IMR-90 (cell line): ENCODE results near the gene EXOC8. TPM values are rescaled to one million over a fixed set of nuclear protein-coding genes. Genes with fewer than 3 reads are reported as not detected.

Source experiments
- ATAC-seq: fragments of 200-7000 bp; cut with Tn5 transposase; 2 replicates; pipeline ENCODE4 v1.9.1; 2020; ENCODE audit warnings: low read depth, mild to moderate bottlenecking, moderate library complexity
- BruUV-seq: library from RNA; stranded (reverse); fragments of 400-500 nt; replicated peaks from 2 replicates; lab custom pipeline; 2021; lab: Mats Ljungman, UMichigan
- CTCF ChIA-PET: fragments of 300-600 bp; formaldehyde crosslinking; extraction: SDS; loops from one replicate; lab custom pipeline; 2021; ENCODE audit warnings: antibody characterized with exemption; lab: Yijun Ruan, JAX
- POLR2A ChIA-PET: fragments of 300-600 bp; sonication (Branson Sonifier 250); formaldehyde crosslinking; loops from one replicate; lab custom pipeline; 2022; ENCODE audit warnings: antibody characterized with exemption; ENCODE audit not compliant: unreplicated experiment; lab: Charles Lee
- DNase-seq: peaks from one replicate; pipeline ENCODE4 v3.0.0; 2013
- H2AFZ ChIP-seq: replicated peaks from 2 replicates; pipeline ENCODE3; 2013; ENCODE audit warnings: low read length, mild to moderate bottlenecking; ENCODE audit not compliant: poor library complexity
- H2AK5ac ChIP-seq: 2 replicates; pipeline ENCODE4 v1.6.1; 2013; ENCODE audit warnings: low read depth, low read length, inconsistent platforms
- H2AK9ac ChIP-seq: replicated peaks from 2 replicates; pipeline ENCODE3; 2013; ENCODE audit warnings: mild to moderate bottlenecking, low read depth, low read length, moderate library complexity; ENCODE audit not compliant: poor library complexity
- H2BK120ac ChIP-seq: 2 replicates; pipeline ENCODE4 v1.6.1; 2013; ENCODE audit warnings: low read depth, low read length, inconsistent platforms
- H2BK15ac ChIP-seq: 3 replicates; pipeline ENCODE4 v1.6.1; 2013; ENCODE audit warnings: low read depth, low read length, inconsistent platforms
- H2BK20ac ChIP-seq: 2 replicates; pipeline ENCODE4 v1.6.1; 2013; ENCODE audit warnings: low read depth, mild to moderate bottlenecking, inconsistent platforms, low read length, moderate library complexity
- H2BK5ac ChIP-seq: 2 replicates; pipeline ENCODE4 v1.6.1; 2013; ENCODE audit warnings: mild to moderate bottlenecking, low read depth, low read length, inconsistent platforms; ENCODE audit not compliant: poor library complexity, severe bottlenecking
- H3K14ac ChIP-seq: replicated peaks from 2 replicates; pipeline ENCODE4 v1.6.1; 2013; ENCODE audit warnings: low read depth, low read length, inconsistent platforms
- H3K18ac ChIP-seq: 2 replicates; pipeline ENCODE4 v1.6.1; 2013; ENCODE audit warnings: low read depth, low read length, control low read depth
- H3K23ac ChIP-seq: 2 replicates; pipeline ENCODE4 v1.6.1; 2013; ENCODE audit warnings: low read depth, low read length, inconsistent platforms
- H3K27ac ChIP-seq: 2 replicates; pipeline ENCODE4 v1.5.1; 2013; ENCODE audit warnings: mild to moderate bottlenecking, control low read depth, low read length; ENCODE audit not compliant: insufficient read depth
- H3K27me3 ChIP-seq: 2 replicates; pipeline ENCODE4 v1.6.1; 2013; ENCODE audit warnings: low read length; ENCODE audit not compliant: control insufficient read depth, insufficient read depth
- H3K36me3 ChIP-seq: 2 replicates; pipeline ENCODE4 v1.6.1; 2013; ENCODE audit warnings: low read length, mixed read lengths; ENCODE audit not compliant: control insufficient read depth, insufficient read depth
- H3K4ac ChIP-seq: 2 replicates; pipeline ENCODE4 v1.6.1; 2013; ENCODE audit warnings: low read depth, low read length, inconsistent platforms
- H3K4me1 ChIP-seq: 2 replicates; pipeline ENCODE4 v1.6.1; 2013; ENCODE audit warnings: low read length, mixed read lengths; ENCODE audit not compliant: control insufficient read depth, insufficient read depth
- H3K4me2 ChIP-seq: 2 replicates; pipeline ENCODE4 v1.6.1; 2013; ENCODE audit warnings: low read depth, mild to moderate bottlenecking, control low read depth, low read length, moderate library complexity
- H3K4me3 ChIP-seq: 2 replicates; pipeline ENCODE4 v1.5.1; 2013; ENCODE audit warnings: low read depth, mild to moderate bottlenecking, control low read depth, low read length, moderate library complexity; ENCODE audit not compliant: insufficient read depth
- H3K56ac ChIP-seq: 2 replicates; pipeline ENCODE4 v1.6.1; 2013; ENCODE audit warnings: low read length, inconsistent platforms; ENCODE audit not compliant: insufficient read depth; ENCODE audit errors: extremely low read depth
- H3K79me1 ChIP-seq, 2 experiments: 2 replicates each; pipeline ENCODE4 v1.6.1; 2013; ENCODE audit warnings: low read length in 2 of 2, inconsistent platforms in 1 of 2, low read depth in 1 of 2
- H3K9ac ChIP-seq: 2 replicates; pipeline ENCODE4 v1.6.1; 2013; ENCODE audit warnings: low read depth, low read length, control low read depth
- H3K9me1 ChIP-seq: 2 replicates; pipeline ENCODE4 v1.6.1; 2013; ENCODE audit warnings: low read length, inconsistent platforms; ENCODE audit not compliant: insufficient read depth
- H3K9me3 ChIP-seq: 2 replicates; pipeline ENCODE4 v1.6.1; 2013; ENCODE audit warnings: low read length; ENCODE audit not compliant: control insufficient read depth, insufficient read depth
- H4K20me1 ChIP-seq: 2 replicates; pipeline ENCODE4 v1.6.1; 2013; ENCODE audit warnings: low read length, inconsistent platforms; ENCODE audit not compliant: insufficient read depth
- H4K5ac ChIP-seq: 2 replicates; pipeline ENCODE4 v1.6.1; 2013; ENCODE audit warnings: mild to moderate bottlenecking, low read depth, low read length, control low read depth
- H4K8ac ChIP-seq, 2 experiments: 2 replicates each; pipeline ENCODE4 v1.6.1; 2013; ENCODE audit warnings: low read depth in 2 of 2, low read length in 2 of 2, control low read depth in 1 of 2, inconsistent platforms in 1 of 2
- H4K91ac ChIP-seq: 2 replicates; pipeline ENCODE4 v1.6.1; 2013; ENCODE audit warnings: low read depth, low read length, inconsistent platforms; ENCODE audit not compliant: insufficient read depth
- CEBPB ChIP-seq: IDR thresholded peaks from 2 replicates; pipeline ENCODE4 v1.6.1; 2012; ENCODE audit warnings: low read depth, low read length, improper control_type of control experiment
- RAD21 ChIP-seq: IDR thresholded peaks from 2 replicates; pipeline ENCODE4 v1.6.1; 2012; ENCODE audit warnings: low read length, improper control_type of control experiment
- WGBS, 2 experiments: methylation state at CpG; one replicate each; pipeline versions ENCODE4 v1.1.5 to v1.1.7; 2013; ENCODE audit warnings: missing lambda C conversion rate in 2 of 2; ENCODE audit not compliant: insufficient read length in 1 of 2; ENCODE audit errors: extremely low coverage in 2 of 2; 5-methylcytosine and 5-hydroxymethylcytosine counted together
- dilution Hi-C: fragments of 300-500 bp; cut with HindIII; formaldehyde crosslinking; loops from one replicate; pipeline ENCODE4 v1.14.3; 2018; ENCODE audit warnings: low sequenced_read_pairs; ENCODE audit not compliant: unreplicated experiment
- in situ Hi-C: fragments of 300-500 bp; cut with MboI; formaldehyde crosslinking; loops from 3 replicates; pipeline ENCODE4 v1.14.3; 2019; ENCODE audit warnings: low sequenced_read_pairs, inconsistent platforms, mixed read lengths
- intact Hi-C: fragments of 100-400 bp; cut with micrococcal nuclease; formaldehyde crosslinking; loops from 2 replicates; pipeline ENCODE4 v1.10.0; 2022
- polyA plus RNA-seq, 3 experiments: library from polyadenylated mRNA; depleted of rRNA; stranded (reverse); fragments of >200 nt; gene quantifications; 2 replicates each; pipeline ENCODE4 v1.2.3, GENCODE V29; 2012; ENCODE audit warnings: low replicate concordance in 1 of 3
- total RNA-seq: library from RNA; depleted of rRNA; stranded (reverse); fragments of >200 nt; gene quantifications from 2 replicates; pipeline ENCODE4 v1.2.3, GENCODE V29; 2012

Gene EXOC8
- total and polyA plus RNA-seq, 2 of the 4 experiments (the other 2 are of a cell fraction) = 2.6 to 11.5 TPM

DNA sequence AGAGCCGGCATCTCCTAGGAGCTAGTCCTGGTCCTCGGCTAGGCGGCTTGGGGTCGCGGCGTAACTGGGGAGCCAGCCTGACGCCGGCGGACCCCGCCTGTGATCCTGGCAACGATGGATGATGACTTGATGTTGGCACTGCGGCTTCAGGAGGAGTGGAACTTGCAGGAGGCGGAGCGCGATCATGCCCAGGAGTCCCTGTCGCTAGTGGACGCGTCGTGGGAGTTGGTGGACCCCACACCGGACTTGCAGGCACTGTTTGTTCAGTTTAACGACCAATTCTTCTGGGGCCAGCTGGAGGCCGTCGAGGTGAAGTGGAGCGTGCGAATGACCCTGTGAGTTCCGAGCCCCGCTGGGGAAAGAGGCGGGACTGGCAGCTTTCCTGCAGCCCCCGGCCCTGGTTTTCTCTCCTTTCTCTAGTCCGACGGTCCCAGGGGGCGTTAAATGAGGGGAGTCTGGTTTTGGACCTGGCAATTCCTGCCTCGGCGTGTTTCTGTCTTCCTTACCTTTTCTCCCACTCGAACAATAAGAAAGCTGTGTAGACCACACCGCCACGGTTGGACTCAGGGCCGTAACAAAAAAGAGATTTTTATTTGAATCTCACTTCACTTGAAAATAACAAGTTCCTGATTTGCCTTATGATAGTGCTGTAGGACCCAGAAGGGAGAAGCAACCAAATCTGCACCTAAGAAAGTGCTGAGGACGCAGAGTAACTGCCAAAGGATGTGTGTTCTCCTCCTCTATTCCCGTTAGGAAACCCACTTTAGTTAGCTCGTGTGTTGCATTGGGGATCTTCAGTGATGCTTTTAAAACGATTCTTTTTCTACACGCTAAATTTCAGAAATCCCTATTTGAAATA lies 847 bp upstream of the EXOC8 start, which contains the start of gene SPRTN:
TSS of gene SPRTN (plus strand) at position 24 of the 859 bp plus-strand sequence. CDS start at position 115, 91 bp downstream.
- peak within 1 kb of the TSS; percentile 81 for H3K18ac ChIP-seq
- peak within 1 kb of the TSS; percentile 92 for H3K4ac ChIP-seq
- peak within 1 kb of the TSS; percentile 94 for H4K91ac ChIP-seq
- TF ChIP-seq RAD21 (no peak), CEBPB (no peak)
- ChIA-PET POLR2A (no interaction called here), CTCF (interaction anchor here (0.6 to 0.9 kb wide), 4 partner anchors 21 to 265 kb away, joined by 3 read pairs; no protein-coding TSS in a partner anchor)
- H2BK20ac ChIP-seq = peak within 1 kb of the TSS; percentile 52; the same call in 1 of the 2 replicates
- H3K4me3 ChIP-seq = peak within 1 kb of the TSS; percentile 75
- no peaks in the 10 kb centered on the region for H3K9me3 ChIP-seq
- peak within 1 kb of the TSS; percentile 89 for H3K23ac ChIP-seq
- WGBS, 2 experiments = 0% methylated on average over 16 of the region's 43 CpGs; no CpG with 5 or more reads in 1 of the 2 experiments
- peak within 1 kb of the TSS; percentile 94 for H3K4me2 ChIP-seq
- peak within 1 kb of the TSS; percentile 74 for H2BK5ac ChIP-seq
- peak within 1 kb of the TSS; percentile 92 for H2AFZ ChIP-seq
- peak within 1 kb of the TSS; percentile 97 for H3K56ac ChIP-seq
- H4K5ac ChIP-seq = peak within 1 kb of the TSS; percentile 81
- peaks cover 4% of the 10 kb centered on the region for H3K36me3 ChIP-seq
- H3K27me3 ChIP-seq = no peaks in the 10 kb centered on the region
- H3K79me1 ChIP-seq = peaks cover 5 to 42% of the 10 kb centered on the region in 2 experiments; a peak in 2 of 4 replicates
- H3K4me1 ChIP-seq = peaks cover 7% of the 10 kb centered on the region
- peak within 1 kb of the TSS; percentile 79 for H2AK9ac ChIP-seq
- DNase-seq = peak; percentile 10
- peak within 1 kb of the TSS; percentile 78 for H3K9ac ChIP-seq
- H4K20me1 ChIP-seq = peaks cover 38% of the 10 kb centered on the region
- dilution Hi-C loops = no loop called here
- peak within 1 kb of the TSS; percentile 76 for H3K27ac ChIP-seq
- intact Hi-C loops = no loop called here
- BruUV-seq = TSS peak; percentile 51
- peak within 1 kb of the TSS; percentile 90 for H3K14ac ChIP-seq
- peak within 1 kb of the TSS; percentile 78; the same call in 1 of the 3 replicates for H2BK15ac ChIP-seq
- peak; percentile 83 for ATAC-seq
- peaks cover 6% of the 10 kb centered on the region; the same call in 1 of the 2 replicates for H3K9me1 ChIP-seq
- H2BK120ac ChIP-seq = peak within 1 kb of the TSS; percentile 88
- H2AK5ac ChIP-seq = peak within 1 kb of the TSS; percentile 28
- in situ Hi-C loops = no loop called here
- peak within 1 kb of the TSS; percentile 41 to 99 for H4K8ac ChIP-seq
